HepG2 (cell line): ENCODE data around the gene WDR81. TPM values are rescaled to one million over a fixed set of nuclear protein-coding genes. Genes with fewer than 3 reads are reported as not detected.
"Not testable (repeated sequence)": the region's sequence is repeated elsewhere in the genome, so short reads cannot be mapped to it uniquely, and the experiment has no call there.

ENCODE experiments used
- ATAC-seq: fragments of 200-7000 bp; cut with Tn5 transposase; 3 replicates; pipeline ENCODE4 v1.9.1; 2020; ENCODE audit warnings: mild to moderate bottlenecking, moderate library complexity
- BruUV-seq: library from RNA; stranded (reverse); fragments of 400-500 nt; replicated peaks from 2 replicates; lab custom pipeline; 2021; lab: Mats Ljungman, UMichigan
- CTCF ChIA-PET: fragments of 300-600 bp; formaldehyde crosslinking; extraction: SDS; loops from one replicate; lab custom pipeline; 2021; ENCODE audit warnings: low total read pairs, inconsistent platforms, low intra/inter-chr PET ratio; lab: Yijun Ruan, JAX
- POLR2A ChIA-PET: fragments of 350-600 bp; sonication (Branson Sonifier 250); formaldehyde crosslinking; loops from one replicate; lab custom pipeline; 2020; ENCODE audit warnings: antibody characterized with exemption, inconsistent platforms; lab: Yijun Ruan, JAX
- DNase-seq: peaks from one replicate; pipeline ENCODE4 v3.0.0-alpha.2; 2015; ENCODE audit warnings: low spot score
- FAIRE-seq: peaks from 3 replicates; lab custom pipeline; 2011; peaks lifted over from hg19 to GRCh38; lab: Jason Lieb, UNC
- H2AFZ ChIP-seq: one replicate; pipeline ENCODE4 v1.6.1; 2011; ENCODE audit warnings: low read length, inconsistent platforms
- H3K27ac ChIP-seq: fragments of 300-600 bp; 3 replicates; pipeline ENCODE4 v1.8.0; 2011; ENCODE audit warnings: mixed run types, mild to moderate bottlenecking, mixed read lengths, low read length, inconsistent platforms; ENCODE audit not compliant: insufficient read depth; ENCODE audit errors: extremely low read length
- H3K27me3 ChIP-seq, 2 experiments: fragments of 200-600 bp in 1 of 2; 2 replicates in 1 of 2; 3 replicates in 1 of 2; pipeline versions ENCODE4 v1.6.0 to v1.8.0; 2011; ENCODE audit warnings: low read length in 2 of 2, mild to moderate bottlenecking in 2 of 2, moderate library complexity in 2 of 2, inconsistent platforms in 1 of 2; ENCODE audit not compliant: insufficient read depth in 2 of 2, control insufficient read depth in 1 of 2
- H3K36me3 ChIP-seq, 2 experiments: fragments of 200-600 bp in 1 of 2; replicated peaks in 1 of 2; 2 replicates in 1 of 2; 3 replicates in 1 of 2; pipeline versions ENCODE4 v1.5.1 to v1.8.0; 2011; ENCODE audit warnings: low read length in 2 of 2, inconsistent platforms in 1 of 2; ENCODE audit not compliant: insufficient read depth in 2 of 2, control insufficient read depth in 1 of 2
- H3K4me1 ChIP-seq: 2 replicates; pipeline ENCODE4 v1.5.1; 2012; ENCODE audit warnings: low read length, inconsistent platforms; ENCODE audit not compliant: insufficient read depth
- H3K4me2 ChIP-seq: 2 replicates; pipeline ENCODE4 v1.6.0; 2011; ENCODE audit warnings: low read depth, low read length, inconsistent platforms
- H3K4me3 ChIP-seq, 3 experiments: fragments of 200-600 bp in 1 of 3; sonication (generic), shearing (Covaris generic) in 1 of 3; replicated peaks in 1 of 3; 2 replicates each; pipeline ENCODE4 v1.5.1; 2011 to 2016; ENCODE audit warnings: low read length in 3 of 3, inconsistent platforms in 2 of 3, low read depth in 2 of 3, mild to moderate bottlenecking in 2 of 3, control low read depth in 1 of 3, mixed read lengths in 1 of 3; ENCODE audit not compliant: insufficient read depth in 1 of 3
- H3K79me2 ChIP-seq: one replicate; pipeline ENCODE4 v1.6.1; 2011; ENCODE audit warnings: low read length, inconsistent platforms; ENCODE audit not compliant: insufficient read depth
- H3K9ac ChIP-seq: 2 replicates; pipeline ENCODE4 v1.6.0; 2011; ENCODE audit warnings: mild to moderate bottlenecking, low read depth, low read length, inconsistent platforms; ENCODE audit not compliant: insufficient read depth
- H3K9me3 ChIP-seq: 2 replicates; pipeline ENCODE4 v1.5.1; 2012; ENCODE audit warnings: mild to moderate bottlenecking, low read length
- H4K20me1 ChIP-seq: 2 replicates; pipeline ENCODE4 v1.6.0; 2011; ENCODE audit warnings: inconsistent platforms, mild to moderate bottlenecking, low read length, moderate library complexity; ENCODE audit not compliant: insufficient read depth
- BATF2 ChIP-seq: sonication (generic); formaldehyde crosslinking; IDR thresholded peaks from 2 replicates; pipeline ENCODE4 v1.8.0; 2022; ENCODE audit warnings: mild to moderate bottlenecking, missing genetic modification reagents, moderate library complexity
- CCDC6 ChIP-seq: sonication (generic); formaldehyde crosslinking; IDR thresholded peaks from 2 replicates; pipeline ENCODE4 v1.8.1; 2022; ENCODE audit warnings: mild to moderate bottlenecking, missing genetic modification reagents, moderate library complexity
- ELF1 ChIP-seq: sonication (generic); formaldehyde crosslinking; IDR thresholded peaks from 2 replicates; pipeline ENCODE4 v1.4.0; 2020; ENCODE audit warnings: missing genetic modification reagents
- GZF1 ChIP-seq: sonication (generic); formaldehyde crosslinking; IDR thresholded peaks from 2 replicates; pipeline ENCODE4 v1.5.1; 2020; ENCODE audit warnings: mild to moderate bottlenecking, missing genetic modification reagents
- HNF1B ChIP-seq: sonication (generic); formaldehyde crosslinking; IDR thresholded peaks from 2 replicates; pipeline ENCODE4 v1.5.1; 2020; ENCODE audit warnings: mild to moderate bottlenecking, moderate library complexity, missing genetic modification reagents
- KDM3A ChIP-seq: IDR thresholded peaks from 2 replicates; pipeline ENCODE4 v1.6.1; 2018; ENCODE audit warnings: low read depth, missing compliant biosample characterization
- MNT ChIP-seq: fragments of 450-650 bp; IDR thresholded peaks from 2 replicates; pipeline ENCODE4 v1.6.1; 2016
- RFXAP ChIP-seq: sonication (generic); formaldehyde crosslinking; IDR thresholded peaks from 2 replicates; pipeline ENCODE4 v1.4.0; 2020; ENCODE audit warnings: missing genetic modification reagents, borderline replicate concordance
- TARDBP ChIP-seq: sonication (generic); formaldehyde crosslinking; IDR thresholded peaks from 2 replicates; pipeline ENCODE4 v1.8.0; 2022; ENCODE audit warnings: mild to moderate bottlenecking, missing genetic modification reagents
- ZNF446 ChIP-seq: sonication (generic); formaldehyde crosslinking; IDR thresholded peaks from 2 replicates; pipeline ENCODE4 v1.5.0; 2020; ENCODE audit warnings: mild to moderate bottlenecking, missing genetic modification reagents
- ZNF746 ChIP-seq: sonication (generic); formaldehyde crosslinking; IDR thresholded peaks from 2 replicates; pipeline ENCODE4 v1.8.0; 2022; ENCODE audit warnings: mild to moderate bottlenecking, missing genetic modification reagents
- WGBS: methylation state at CpG from one replicate; pipeline ENCODE4 v1.1.6; 2017; ENCODE audit warnings: low lambda C conversion rate; 5-methylcytosine and 5-hydroxymethylcytosine counted together
- in situ Hi-C: cut with HindIII; loops from 2 replicates; pipeline ENCODE4 v1.10.0; 2017; ENCODE audit warnings: low pct_unique_long_range_greater_than_20kb; ENCODE audit not compliant: extremely low pct_ligation_motif_present
- intact Hi-C: fragments of 100-400 bp; cut with micrococcal nuclease; formaldehyde crosslinking; loops from one replicate; pipeline ENCODE4 v1.10.0; 2022; ENCODE audit not compliant: unreplicated experiment
- polyA plus RNA-seq, 8 experiments: library from polyadenylated mRNA; depleted of rRNA in 3 of 8; stranded (reverse) in 7 of 8; unstranded in 1 of 8; fragments of >200 nt; fragmentation: Illumina TruSeq in 4 of 8; extraction: Trizol in 4 of 8; gene quantifications; 2 replicates each; pipeline versions ENCODE4 v1.2.1 to v1.2.3, GENCODE V29; 2011 to 2016; ENCODE audit warnings: low read depth in 4 of 8, missing spikeins in 1 of 8, mixed read lengths in 1 of 8; ENCODE audit not compliant: insufficient read depth in 1 of 8
- total RNA-seq, 5 experiments: library from RNA; depleted of rRNA; stranded (reverse); fragments of >200 nt; fragmentation: Illumina TruSeq; extraction: Trizol; gene quantifications; 2 replicates each; pipeline ENCODE4 v1.2.3, GENCODE V29; 2016; ENCODE audit warnings: low read depth in 1 of 5

Gene WDR81
- total and polyA plus RNA-seq, 2 of the 13 experiments (the other 11 are each of a cell fraction or from before 2014, with no cell fraction given), result 9.1 to 16.7 TPM

- H3K4me3 ChIP-seq, H3K9ac ChIP-seq, FAIRE-seq, DNase-seq, intact Hi-C loops, ATAC-seq, H3K27me3 ChIP-seq, H3K36me3 ChIP-seq, BruUV-seq, H2AFZ ChIP-seq, H3K27ac ChIP-seq, H3K4me2 ChIP-seq, H3K9me3 ChIP-seq, H4K20me1 ChIP-seq: not testable (repeated sequence)
- peaks cover 17% of the 10 kb centered on the region for H3K79me2 ChIP-seq
- H3K4me1 ChIP-seq, result peaks cover 73% of the 10 kb centered on the region
- WGBS, result 98% methylated on average over 8 of the region's 8 CpGs
- in situ Hi-C loops, result loop anchor here (25.0 kb wide), 1 partner anchor 315 kb away; the partner anchor contains the start of genes DPH1, OVCA2 and RTN4RL1
- CTCF ChIA-PET, result interaction anchor here (2.1 kb wide), 1 partner anchor 62 kb away, joined by 24 read pairs; no protein-coding TSS in a partner anchor
- POLR2A ChIA-PET, result interaction anchor here (2.3 to 17.5 kb wide), 4 partner anchors 14 to 48 kb away, joined by 9 to 299 read pairs (median 74); partner anchors contain the start of genes SERPINF1 and SERPINF2
These were observed 2.5 kb upstream of the WDR81 start for GRCh38 chr17:1722022-1722421.

- DNase-seq (no peak), ATAC-seq (peak; percentile 79), FAIRE-seq (no peak)
- no peak overlapping the region for H2AFZ ChIP-seq
- WGBS, result 40% methylated on average over 2 of the region's 51 CpGs
- ChIA-PET CTCF (no interaction called here), POLR2A (interaction anchor here (0.7 to 17.5 kb wide), 11 partner anchors 8 to 85 kb away, joined by 3 to 299 read pairs (median 6); partner anchors contain the start of genes RILP, SERPINF1 and SERPINF2)
- no peaks in the 10 kb centered on the region for H4K20me1 ChIP-seq
- H3K9me3 ChIP-seq, result no peaks in the 10 kb centered on the region
- BruUV-seq, result no TSS peak
- H3K27me3 ChIP-seq, result no peaks in the 10 kb centered on the region
- peaks cover 23% of the 10 kb centered on the region for H3K79me2 ChIP-seq
- peaks cover 69% of the 10 kb centered on the region for H3K4me1 ChIP-seq
- peak overlapping the region; percentile 62 to 78 (median 64) for H3K4me3 ChIP-seq
- in situ Hi-C loops, result loop anchor here (25.0 kb wide), 1 partner anchor 312 kb away; the partner anchor contains the start of genes DPH1, OVCA2 and RTN4RL1
- intact Hi-C loops, result no loop called here
- H3K9ac ChIP-seq, result peak overlapping the region; percentile 73
- H3K36me3 ChIP-seq, result peaks cover 0 to 1% of the 10 kb centered on the region in 2 experiments; a peak in 2 of 5 replicates
- H3K27ac ChIP-seq, result peak overlapping the region; percentile 77
- peak overlapping the region; percentile 97 for H3K4me2 ChIP-seq
- TF ChIP-seq BATF2 (CRISPR knock-in tag), result 0 out of 2 replicates have a peak, but pooled peaks have one; percentile 51
- no peak for TF ChIP-seq HNF1B (CRISPR knock-in tag)
- no peak for TF ChIP-seq MNT
- TF ChIP-seq CCDC6 (CRISPR knock-in tag), result 0 out of 2 replicates have a peak, but pooled peaks have one; percentile 65
- peak; percentile 58; the same call in 1 of the 2 replicates for TF ChIP-seq ZNF446 (CRISPR knock-in tag)
- TF ChIP-seq ZNF746 (CRISPR knock-in tag), result peak; percentile 0; the same call in 1 of the 2 replicates
- TF ChIP-seq TARDBP (CRISPR knock-in tag), result no peak
- no peak for TF ChIP-seq GZF1 (CRISPR knock-in tag)
- TF ChIP-seq KDM3A (CRISPR knock-in tag), result 0 out of 2 replicates have a peak, but pooled peaks have one; percentile 18
- no peak; the same call in 1 of the 2 replicates for TF ChIP-seq RFXAP
- TF ChIP-seq ELF1 (CRISPR knock-in tag), result peak; percentile 61
These were observed 551 bp downstream of the WDR81 start for GRCh38 chr17:1724869-1725641.
